Karpas-422 (cell line): Measurements from ENCODE around the gene PTPRG. TPM values are rescaled to one million over a fixed set of nuclear protein-coding genes. Genes with fewer than 3 reads are reported as not detected.
"Not testable (repeated sequence)": the region's sequence is repeated elsewhere in the genome, so short reads cannot be mapped to it uniquely, and the experiment has no call there.

ENCODE experiments used
- DNase-seq: peaks from one replicate; pipeline ENCODE4 v3.0.0-alpha.2; 2015
- H2AFZ ChIP-seq: fragments of 200-600 bp; sonication (generic); 2 replicates; pipeline ENCODE4 v1.6.1; 2014; ENCODE audit warnings: antibody characterized with exemption, low read length, mixed read lengths
- H3K27ac ChIP-seq: fragments of 200-600 bp; sonication (generic); 2 replicates; pipeline ENCODE4 v1.5.1; 2014; ENCODE audit warnings: mild to moderate bottlenecking, low read length, moderate library complexity
- H3K27me3 ChIP-seq: fragments of 200-600 bp; sonication (generic); 2 replicates; pipeline ENCODE4 v1.6.1; 2014; ENCODE audit warnings: low read length, mixed read lengths
- H3K36me3 ChIP-seq: fragments of 200-600 bp; sonication (generic); 2 replicates; pipeline ENCODE4 v1.6.1; 2014; ENCODE audit warnings: low read length, mixed read lengths; ENCODE audit not compliant: insufficient read depth
- H3K4me1 ChIP-seq: fragments of 200-600 bp; sonication (generic); 2 replicates; pipeline ENCODE4 v1.6.1; 2014; ENCODE audit warnings: mild to moderate bottlenecking, low read length, mixed read lengths
- H3K4me2 ChIP-seq: fragments of 200-600 bp; sonication (generic); 2 replicates; pipeline ENCODE4 v1.6.1; 2014; ENCODE audit warnings: low read length, low read depth, mild to moderate bottlenecking; ENCODE audit not compliant: poor library complexity, severe bottlenecking
- H3K4me3 ChIP-seq: fragments of 200-600 bp; sonication (generic); 2 replicates; pipeline ENCODE4 v1.5.1; 2014; ENCODE audit warnings: mild to moderate bottlenecking, antibody characterized with exemption, low read length, mixed read lengths
- H3K79me2 ChIP-seq: fragments of 200-600 bp; sonication (generic); 2 replicates; pipeline ENCODE4 v1.6.1; 2014; ENCODE audit warnings: mild to moderate bottlenecking, low read length, mixed read lengths
- H3K9ac ChIP-seq: fragments of 200-600 bp; sonication (generic); 2 replicates; pipeline ENCODE4 v1.6.0; 2014; ENCODE audit warnings: low read length
- H3K9me2 ChIP-seq: fragments of 200-600 bp; sonication (generic), shearing (Covaris generic); replicated peaks from 2 replicates; pipeline ENCODE4 v1.6.0; 2014; ENCODE audit warnings: mild to moderate bottlenecking, low read length, moderate library complexity; ENCODE audit not compliant: insufficient read depth
- H3K9me3 ChIP-seq: fragments of 300-700, 200-600 bp; sonication (generic); 2 replicates; pipeline ENCODE4 v1.6.1; 2014; ENCODE audit warnings: low read length, mixed read lengths
- H4K20me1 ChIP-seq: fragments of 200-600 bp; sonication (generic); 2 replicates; pipeline ENCODE4 v1.6.1; 2014; ENCODE audit warnings: mild to moderate bottlenecking, antibody characterized with exemption, low read length, low read depth; ENCODE audit not compliant: insufficient read depth
- total RNA-seq: library from RNA; depleted of rRNA; stranded (reverse); fragments of >200 nt; shearing (Covaris generic); gene quantifications from 2 replicates; pipeline ENCODE4 v1.2.3, GENCODE V29; 2014; ENCODE audit warnings: low replicate concordance

PTPRG gene
- total RNA-seq, 1 experiment from 2014 or later, result not detected

DNA sequence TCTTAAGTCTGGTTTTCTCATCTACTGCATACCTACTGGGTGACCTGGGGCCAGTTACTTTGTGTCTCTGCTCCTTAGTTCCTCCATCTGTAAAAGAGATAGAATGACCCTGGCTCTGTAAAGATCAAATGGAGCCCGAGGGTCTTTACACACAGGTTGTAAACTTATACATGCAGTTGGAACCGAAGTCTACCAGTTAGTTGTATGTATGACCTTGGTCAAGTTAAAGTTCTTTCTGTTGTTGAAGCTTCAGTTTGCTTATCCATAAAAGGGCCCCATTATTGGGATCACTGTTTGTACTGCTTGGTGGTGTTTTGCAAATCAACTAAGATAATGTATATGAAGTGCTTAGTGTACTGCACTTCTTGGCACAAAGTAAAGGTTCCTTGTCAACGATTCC lies 186.9 kb downstream of the PTPRG start:
- no peaks in the 10 kb centered on the region for H4K20me1 ChIP-seq
- no peaks in the 10 kb centered on the region for H3K9me2 ChIP-seq
- no peaks in the 10 kb centered on the region for H3K27me3 ChIP-seq
- no peak overlapping the region for H3K27ac ChIP-seq
- no peak overlapping the region for H3K9ac ChIP-seq
- DNase-seq, result no peak
- peaks cover 6% of the 10 kb centered on the region for H3K9me3 ChIP-seq
- H3K36me3 ChIP-seq, result no peaks in the 10 kb centered on the region
- H3K4me1 ChIP-seq, result no peaks in the 10 kb centered on the region
- no peak overlapping the region for H3K4me2 ChIP-seq
- H3K4me3 ChIP-seq, result no peak overlapping the region
- H2AFZ ChIP-seq, result no peak overlapping the region
- H3K79me2 ChIP-seq, result no peaks in the 10 kb centered on the region

DNA sequence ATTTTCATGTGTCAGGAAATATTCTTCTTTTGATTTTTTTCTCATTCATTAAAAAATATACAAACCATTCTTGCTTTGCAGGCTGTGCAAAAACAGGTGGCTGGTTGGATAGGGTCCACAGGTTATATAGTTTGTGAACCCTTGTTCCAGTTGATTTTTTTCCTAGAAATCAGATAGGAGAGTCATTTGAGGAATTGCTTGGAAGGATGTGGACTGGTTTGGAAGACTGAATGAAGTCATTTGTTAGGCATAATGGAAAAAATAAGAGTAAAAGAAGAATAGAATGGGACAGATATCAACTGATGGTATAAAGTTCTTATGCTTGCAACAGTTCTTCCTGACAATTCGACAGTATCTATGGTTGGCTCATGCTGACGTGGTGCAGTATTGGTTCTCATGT lies 189.4 kb downstream of the PTPRG start:
- no peaks in the 10 kb centered on the region for H3K36me3 ChIP-seq

DNA sequence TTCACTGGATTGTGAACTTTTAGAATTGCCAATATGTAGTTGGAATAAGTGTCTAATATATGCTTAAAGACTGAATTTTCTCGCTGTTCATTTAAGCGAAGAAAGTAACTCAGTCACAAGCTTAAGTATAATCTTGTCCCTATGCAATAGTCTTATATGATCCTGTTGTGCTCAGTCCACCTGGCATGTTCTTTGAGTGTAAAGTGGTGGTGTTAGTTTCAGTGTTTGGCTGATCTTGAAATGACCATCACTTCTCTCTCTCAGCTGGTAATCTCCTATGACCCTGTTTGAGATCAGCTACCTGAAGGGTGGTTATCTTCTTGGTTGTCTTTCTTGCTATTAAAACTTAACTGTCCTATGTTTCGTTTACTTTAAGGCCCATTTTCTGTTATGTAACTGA lies 197.5 kb downstream of the PTPRG start:
- H3K4me3 ChIP-seq, result no peak overlapping the region
- no peak for DNase-seq
- H2AFZ ChIP-seq, result no peak overlapping the region
- H3K27ac ChIP-seq, result no peak overlapping the region
- H3K4me1 ChIP-seq, result no peaks in the 10 kb centered on the region
- no peak overlapping the region for H3K9ac ChIP-seq
- H3K4me2 ChIP-seq, result no peak overlapping the region
- H3K9me3 ChIP-seq, result no peaks in the 10 kb centered on the region; the same call in 1 of the 2 replicates
- no peaks in the 10 kb centered on the region for H3K27me3 ChIP-seq
- H3K79me2 ChIP-seq, result no peaks in the 10 kb centered on the region
- H4K20me1 ChIP-seq, result no peaks in the 10 kb centered on the region
- H3K9me2 ChIP-seq, result no peaks in the 10 kb centered on the region
- H3K36me3 ChIP-seq, result no peaks in the 10 kb centered on the region

More for the DNA sequence above, 189.4 kb downstream of the PTPRG start:
- H2AFZ ChIP-seq, result no peak overlapping the region
- no peak for DNase-seq
- H3K9me2 ChIP-seq, result no peaks in the 10 kb centered on the region
- no peak overlapping the region for H3K27ac ChIP-seq
- H4K20me1 ChIP-seq, result no peaks in the 10 kb centered on the region
- no peaks in the 10 kb centered on the region for H3K4me1 ChIP-seq
- H3K4me3 ChIP-seq, result no peak overlapping the region
- H3K9me3 ChIP-seq, result peaks cover 6% of the 10 kb centered on the region
- no peak overlapping the region for H3K4me2 ChIP-seq
- no peak overlapping the region for H3K9ac ChIP-seq
- no peaks in the 10 kb centered on the region for H3K79me2 ChIP-seq
- H3K27me3 ChIP-seq, result no peaks in the 10 kb centered on the region

DNA sequence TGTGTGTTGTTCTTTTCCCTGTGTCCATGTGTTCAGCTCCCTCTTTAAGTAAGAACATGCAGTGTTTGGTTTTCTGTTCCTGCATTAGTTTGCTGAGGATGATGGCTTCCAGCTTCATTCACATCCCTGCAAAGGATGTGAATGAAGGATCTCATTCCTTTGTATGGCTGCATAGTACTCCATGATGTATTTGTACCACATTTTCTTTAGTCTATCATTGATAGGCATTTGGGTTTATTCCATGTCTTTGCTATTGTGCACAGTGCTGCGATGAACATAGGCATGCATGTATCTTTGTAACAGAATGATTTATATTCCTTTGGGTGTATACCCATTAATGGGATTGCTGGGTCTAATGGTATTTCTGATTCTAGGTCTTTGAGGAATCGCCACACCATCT lies 199.4 kb downstream of the PTPRG start:
- H3K4me3 ChIP-seq, H3K36me3 ChIP-seq, H4K20me1 ChIP-seq, H3K27me3 ChIP-seq, H3K4me2 ChIP-seq, H3K4me1 ChIP-seq, H2AFZ ChIP-seq, DNase-seq, H3K9ac ChIP-seq, H3K9me3 ChIP-seq, H3K27ac ChIP-seq, H3K9me2 ChIP-seq, H3K79me2 ChIP-seq: not testable (repeated sequence)

DNA sequence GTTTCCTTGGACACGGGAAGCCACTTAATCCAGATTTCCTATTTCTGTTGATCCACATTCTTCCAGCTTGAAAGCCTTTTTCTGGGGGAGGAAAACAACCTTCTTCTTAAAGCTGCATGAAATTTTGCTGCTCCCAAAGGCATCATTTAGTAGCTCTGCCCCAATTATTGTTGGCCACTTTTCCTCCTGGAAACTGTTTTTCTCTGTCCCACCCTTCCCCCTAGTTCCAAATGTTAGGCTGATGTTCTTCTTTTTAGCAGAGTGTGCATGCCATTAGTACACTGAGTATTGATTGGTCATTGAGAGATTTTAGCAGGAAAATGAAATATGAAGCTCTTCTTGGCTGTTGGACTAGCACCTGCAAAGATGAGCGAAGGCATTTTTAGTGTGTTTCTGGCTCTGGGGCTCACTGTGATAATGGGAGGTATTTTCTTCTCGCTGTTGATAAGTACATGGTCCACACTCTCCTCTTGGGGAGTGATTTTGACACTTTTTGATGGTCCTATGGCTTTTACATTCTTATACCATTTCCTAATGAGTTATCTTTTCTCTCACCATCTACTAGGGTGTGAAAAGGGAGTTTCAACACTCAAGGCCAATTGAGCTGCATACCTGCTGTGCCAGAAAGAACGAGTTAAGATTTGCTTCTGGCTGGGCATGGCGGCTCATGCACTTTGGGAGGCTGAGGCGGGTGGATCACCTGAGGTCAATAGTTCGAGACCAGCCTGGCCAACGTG lies 200.5 kb downstream of the PTPRG start:
- Histone ChIP-seq H3K36me3 (no peaks in the 10 kb centered on the region), H3K27me3 (no peaks in the 10 kb centered on the region), H3K9ac (no peak overlapping the region), H3K79me2 (no peaks in the 10 kb centered on the region), H2AFZ (no peak overlapping the region), H3K4me2 (no peak overlapping the region), H3K4me1 (no peaks in the 10 kb centered on the region), H3K9me2 (no peaks in the 10 kb centered on the region), H3K4me3 (no peak overlapping the region), H4K20me1 (no peaks in the 10 kb centered on the region), H3K27ac (no peak overlapping the region), H3K9me3 (no peaks in the 10 kb centered on the region; the same call in 1 of the 2 replicates)
- no peak for DNase-seq

DNA sequence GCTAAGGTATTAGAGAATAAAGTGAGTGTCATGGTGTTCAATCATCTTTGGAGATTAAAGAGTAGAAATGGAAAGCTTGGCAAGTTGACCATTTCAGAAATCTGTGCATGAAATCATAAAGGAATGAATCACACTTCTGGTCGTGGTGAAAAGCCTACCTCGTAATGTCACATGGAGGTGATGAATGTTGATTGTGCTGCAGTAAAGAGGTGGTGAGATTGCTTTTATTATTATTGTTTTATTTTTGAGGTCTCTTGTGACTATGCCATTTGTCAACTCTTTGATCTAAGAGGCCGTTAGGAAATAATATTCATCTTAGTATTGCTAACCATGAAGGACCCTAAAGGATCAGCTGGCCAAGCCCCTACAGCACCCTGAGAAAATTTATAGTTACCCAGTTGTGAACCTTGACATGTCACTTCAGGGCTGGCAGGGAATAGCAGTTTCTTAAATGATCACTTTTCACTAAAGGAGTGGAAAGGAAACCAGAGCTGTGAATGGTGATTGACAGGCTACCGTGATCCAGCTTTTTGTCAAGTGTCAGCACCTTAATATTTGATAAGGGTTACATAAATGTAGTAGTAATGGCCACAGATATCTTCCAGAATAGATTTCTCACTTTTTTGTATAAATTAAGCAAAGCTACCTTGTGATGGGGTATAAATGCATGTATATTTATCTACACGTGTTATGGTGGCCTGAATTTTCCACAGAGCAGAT lies 203.9 kb downstream of the PTPRG start:
- H3K9me3 ChIP-seq, result no peaks in the 10 kb centered on the region; the same call in 1 of the 2 replicates
- H3K27ac ChIP-seq, result no peak overlapping the region
- no peaks in the 10 kb centered on the region for H3K9me2 ChIP-seq
- H2AFZ ChIP-seq, result no peak overlapping the region
- H3K4me2 ChIP-seq, result no peak overlapping the region
- H4K20me1 ChIP-seq, result no peaks in the 10 kb centered on the region
- no peaks in the 10 kb centered on the region for H3K79me2 ChIP-seq
- no peak overlapping the region for H3K4me3 ChIP-seq
- no peaks in the 10 kb centered on the region for H3K4me1 ChIP-seq
- H3K9ac ChIP-seq, result no peak overlapping the region
- no peak for DNase-seq
- no peaks in the 10 kb centered on the region for H3K36me3 ChIP-seq
- no peaks in the 10 kb centered on the region for H3K27me3 ChIP-seq

DNA sequence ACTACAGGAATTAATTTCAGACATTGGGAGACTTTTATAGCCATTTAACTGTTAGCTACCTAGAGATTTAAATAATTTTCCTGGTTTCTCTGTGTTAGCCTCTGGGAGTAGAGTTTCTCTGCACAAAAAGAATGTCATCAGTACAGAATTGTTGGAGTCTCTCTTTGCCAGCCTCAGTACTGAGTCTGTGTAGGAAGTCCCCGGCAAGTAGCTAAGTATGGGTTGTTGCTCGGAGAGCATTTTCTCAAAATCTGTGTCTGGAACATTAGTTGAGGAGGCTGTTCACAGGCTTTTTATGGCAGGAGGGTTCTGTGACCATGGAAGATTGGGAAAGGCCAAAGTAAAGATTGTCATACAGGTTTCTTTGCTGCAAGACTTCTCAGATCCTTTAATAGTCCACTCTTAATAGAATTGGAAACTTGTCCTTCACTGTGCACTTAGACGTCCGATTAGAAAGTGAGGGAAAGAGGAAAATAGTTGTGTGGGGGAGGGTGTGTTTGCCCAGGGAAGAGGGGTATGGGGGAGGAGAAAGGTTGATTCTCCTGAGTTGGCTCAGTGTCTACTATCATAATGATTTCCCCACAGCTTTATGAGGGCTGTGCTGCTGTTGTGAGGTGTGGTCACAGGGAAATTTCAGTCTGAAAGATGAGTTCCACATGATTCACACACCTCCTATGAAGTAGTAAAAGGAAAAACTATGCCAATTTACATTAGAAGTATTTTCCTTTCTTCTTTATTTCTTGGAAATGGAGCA lies 207.1 kb downstream of the PTPRG start:
- Histone ChIP-seq H3K9ac (no peak overlapping the region), H3K9me3 (no peaks in the 10 kb centered on the region; the same call in 1 of the 2 replicates), H3K4me1 (no peaks in the 10 kb centered on the region), H3K9me2 (no peaks in the 10 kb centered on the region), H3K4me3 (no peak overlapping the region), H3K27me3 (no peaks in the 10 kb centered on the region), H4K20me1 (no peaks in the 10 kb centered on the region), H3K36me3 (no peaks in the 10 kb centered on the region), H3K27ac (no peak overlapping the region), H3K4me2 (no peak overlapping the region), H3K79me2 (no peaks in the 10 kb centered on the region), H2AFZ (no peak overlapping the region)
- no peak for DNase-seq
